Effector memory CD8-positive, alpha-beta T cell (primary cell): ENCODE results near the gene ADAM15.

ENCODE experiments used
- ATAC-seq: fragments of 150-1000 bp; cut with Tn5 transposase; replicated peaks from 2 replicates; pipeline ENCODE4 v1.10.0; 2021; ENCODE audit warnings: mild to moderate bottlenecking, moderate library complexity
- DNase-seq, 3 experiments: peaks; one replicate each; pipeline ENCODE4 v3.0.0; 2021
- H3K27ac Mint-ChIP-seq, 2 donors: one replicate each; pipeline ENCODE4 v1.8.0; 2022; ENCODE audit warnings: mild to moderate bottlenecking in 2 of 2, mixed read lengths in 2 of 2, moderate library complexity in 2 of 2
- H3K27me3 Mint-ChIP-seq, 2 donors: one replicate each; pipeline ENCODE4 v1.8.0; 2022; ENCODE audit warnings: mixed read lengths in 2 of 2
- H3K36me3 Mint-ChIP-seq: one replicate; pipeline ENCODE4 v1.8.0; 2022; ENCODE audit warnings: mild to moderate bottlenecking, moderate library complexity, mixed read lengths; ENCODE audit not compliant: insufficient read depth
- H3K4me1 Mint-ChIP-seq, 2 donors: one replicate each; pipeline ENCODE4 v1.8.0; 2022; ENCODE audit warnings: low read depth in 2 of 2, mixed read lengths in 2 of 2
- H3K4me3 Mint-ChIP-seq, 2 donors: one replicate each; pipeline ENCODE4 v1.8.0; 2022; ENCODE audit warnings: mild to moderate bottlenecking in 2 of 2, mixed read lengths in 2 of 2, moderate library complexity in 2 of 2
- H3K9me3 Mint-ChIP-seq, 2 donors: one replicate each; pipeline ENCODE4 v1.8.0; 2022; ENCODE audit warnings: mixed read lengths in 2 of 2

Gene ADAM15

GRCh38 chr1:155030243-155030795 is 20.8 kb upstream of the ADAM15 start:
- ATAC-seq (no peak), DNase-seq (no peak)
- Mint-ChIP-seq H3K27me3 (peaks cover 11 to 13% of the 10 kb centered on the region in 2 donors), H3K36me3 (peaks cover 3% of the 10 kb centered on the region), H3K4me1 (no peaks in the 10 kb centered on the region), H3K27ac (no peak overlapping the region), H3K4me3 (no peak overlapping the region), H3K9me3 (no peaks in the 10 kb centered on the region)

DNA sequence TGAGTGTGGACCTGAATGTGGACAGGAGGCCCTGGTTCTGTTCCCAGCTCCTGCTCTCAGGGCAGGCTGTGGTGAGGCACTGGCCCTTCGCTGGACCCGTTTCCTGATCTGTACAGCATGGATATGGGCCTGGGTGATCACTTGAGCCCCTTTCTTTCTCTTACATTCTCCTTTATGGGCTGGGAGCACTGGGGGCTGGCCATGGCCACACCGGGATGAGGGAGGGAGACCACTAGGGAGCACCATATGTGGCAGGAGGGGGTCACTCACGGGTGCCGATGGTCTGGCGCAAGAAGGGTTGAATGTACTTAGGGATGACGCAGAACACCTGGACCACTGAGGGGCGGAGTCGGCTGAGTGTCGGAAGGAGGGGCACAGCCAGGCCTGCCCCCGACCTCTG is 20.2 kb upstream of the ADAM15 start:
- no peak for DNase-seq
- peaks cover 11 to 14% of the 10 kb centered on the region in 2 donors for H3K27me3 Mint-ChIP-seq
- no peaks in the 10 kb centered on the region for H3K4me1 Mint-ChIP-seq
- no peak overlapping the region for H3K4me3 Mint-ChIP-seq
- H3K9me3 Mint-ChIP-seq: no peaks in the 10 kb centered on the region
- H3K36me3 Mint-ChIP-seq: peaks cover 3% of the 10 kb centered on the region
- no peak for ATAC-seq
- no peak overlapping the region for H3K27ac Mint-ChIP-seq

DNA sequence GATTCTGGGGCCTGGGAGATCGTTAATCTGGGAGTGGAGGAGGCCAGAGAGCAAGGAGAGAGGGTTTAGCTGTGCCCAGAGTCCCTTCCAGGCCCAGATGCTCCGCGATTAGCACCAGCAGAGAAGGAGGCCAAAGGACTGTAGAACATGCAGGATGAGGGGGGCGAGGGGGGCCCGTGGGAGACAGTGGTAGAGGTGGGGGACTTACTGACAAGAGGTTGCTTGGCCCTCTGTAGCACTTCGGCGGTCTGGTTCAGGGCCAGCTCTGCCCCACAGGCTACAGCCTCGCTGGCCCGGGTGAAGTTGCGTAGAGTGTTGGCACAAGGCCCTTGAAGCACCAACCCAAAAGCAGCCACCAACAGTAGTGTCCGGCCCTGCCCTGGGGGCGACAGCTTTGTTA is 18.2 kb upstream of the ADAM15 start:
- ATAC-seq (no peak), DNase-seq (no peak)
- H3K9me3 Mint-ChIP-seq: no peaks in the 10 kb centered on the region
- peaks cover 3% of the 10 kb centered on the region for H3K36me3 Mint-ChIP-seq
- H3K27me3 Mint-ChIP-seq: peaks cover 15 to 17% of the 10 kb centered on the region in 2 donors
- no peak overlapping the region for H3K27ac Mint-ChIP-seq
- H3K4me1 Mint-ChIP-seq: peaks cover 0 to under 1% of the 10 kb centered on the region in 2 donors
- no peak overlapping the region for H3K4me3 Mint-ChIP-seq

GRCh38 chr1:155033524-155033923 is 17.6 kb upstream of the ADAM15 start, which contains the start of the genes DCST1 and DCST2:
Gene DCST1, plus strand, starts transcription at chr1:155033824. Its CDS starts 213 bp downstream, at chr1:155034037.
Gene DCST2, minus strand, starts transcription at chr1:155033781. Its CDS starts 80 bp downstream, at chr1:155033701.
- Mint-ChIP-seq H3K36me3 (peaks cover 3% of the 10 kb centered on the region), H3K27ac (no peak within 1 kb of the TSS)
- no peak for DNase-seq

GRCh38 chr1:155034318-155035208 is 16.6 kb upstream of the ADAM15 start:
- Mint-ChIP-seq H3K9me3 (no peaks in the 10 kb centered on the region), H3K27me3 (peaks cover 28 to 32% of the 10 kb centered on the region in 2 donors), H3K4me1 (peaks cover 0 to 3% of the 10 kb centered on the region in 2 donors), H3K4me3 (no peak overlapping the region), H3K27ac (no peak overlapping the region), H3K36me3 (peaks cover 3% of the 10 kb centered on the region)
- DNase-seq (no peak), ATAC-seq (no peak)

More at GRCh38 chr1:155033524-155033923, 17.6 kb upstream of the ADAM15 start, which contains the start of the genes DCST1 and DCST2:
- Mint-ChIP-seq H3K9me3 (no peaks in the 10 kb centered on the region), H3K27me3 (peaks cover 22 to 23% of the 10 kb centered on the region in 2 donors), H3K4me3 (no peak within 1 kb of the TSS), H3K4me1 (peaks cover 0 to 3% of the 10 kb centered on the region in 2 donors)
- no peak for ATAC-seq

GRCh38 chr1:155035936-155036335 is 15.2 kb upstream of the ADAM15 start:
- Mint-ChIP-seq H3K4me1 (peaks cover 0 to 3% of the 10 kb centered on the region in 2 donors), H3K27me3 (peaks cover 32 to 33% of the 10 kb centered on the region in 2 donors), H3K9me3 (no peaks in the 10 kb centered on the region), H3K36me3 (peaks cover 9% of the 10 kb centered on the region), H3K4me3 (no peak overlapping the region), H3K27ac (no peak overlapping the region)
- ATAC-seq (no peak), DNase-seq (no peak)

DNA sequence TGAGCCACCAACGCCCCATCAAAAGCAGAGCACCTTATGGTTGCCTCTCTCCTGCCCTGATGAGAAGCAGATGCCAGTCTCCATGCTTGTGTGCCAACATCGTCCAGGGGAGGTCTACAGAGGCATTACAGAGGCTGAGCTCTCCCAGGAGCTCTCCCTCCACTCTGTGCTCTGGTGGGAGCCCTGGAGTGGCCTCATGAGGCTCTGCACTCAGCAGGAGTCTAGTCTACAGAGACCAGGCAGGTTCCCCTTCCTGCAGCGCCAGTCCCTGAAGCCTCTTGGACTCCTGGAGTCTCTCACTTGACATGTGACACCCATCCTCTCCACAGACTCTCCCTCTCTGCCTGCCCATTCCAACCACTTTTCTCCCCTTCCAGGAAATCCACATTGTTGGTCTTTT is 14.1 kb upstream of the ADAM15 start:
- no peak overlapping the region for H3K27ac Mint-ChIP-seq
- ATAC-seq (no peak), DNase-seq (no peak)
- H3K27me3 Mint-ChIP-seq: peaks cover 33 to 34% of the 10 kb centered on the region in 2 donors
- peaks cover 9% of the 10 kb centered on the region for H3K36me3 Mint-ChIP-seq
- no peaks in the 10 kb centered on the region for H3K9me3 Mint-ChIP-seq
- no peak overlapping the region for H3K4me3 Mint-ChIP-seq
- H3K4me1 Mint-ChIP-seq: peaks cover 0 to 3% of the 10 kb centered on the region in 2 donors

DNA sequence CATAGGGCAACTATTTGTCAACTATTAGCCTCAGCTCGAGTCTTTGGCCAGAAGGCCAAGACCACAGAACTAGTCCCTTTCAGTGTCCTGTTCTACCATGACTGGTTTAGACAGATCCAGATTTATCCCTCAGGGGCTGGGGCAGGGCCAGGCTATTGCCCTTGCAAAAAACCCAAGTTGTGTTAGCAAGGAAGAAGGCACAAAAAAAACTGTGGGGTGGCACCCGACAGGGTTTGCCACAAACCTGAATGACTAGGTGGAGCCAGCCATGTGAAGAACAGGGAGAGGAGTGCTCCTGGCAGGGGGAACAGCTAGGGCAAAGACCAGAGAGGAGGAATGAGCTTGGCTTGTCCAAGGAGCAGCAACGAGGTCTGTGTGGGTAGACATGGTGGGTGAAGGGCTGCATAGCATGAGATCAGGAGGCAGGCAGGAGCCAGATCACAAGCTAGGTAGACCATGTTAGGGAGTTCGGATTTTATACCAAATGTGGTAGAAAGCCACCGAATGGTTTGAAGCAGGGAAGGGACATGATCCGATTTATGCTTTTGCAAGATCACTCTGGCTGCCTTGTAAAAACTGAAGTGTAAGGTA is 13.2 kb upstream of the ADAM15 start:
- peaks cover 9% of the 10 kb centered on the region for H3K36me3 Mint-ChIP-seq
- no peak overlapping the region for H3K4me3 Mint-ChIP-seq
- H3K9me3 Mint-ChIP-seq: no peaks in the 10 kb centered on the region
- peaks cover 0 to 3% of the 10 kb centered on the region in 2 donors for H3K4me1 Mint-ChIP-seq
- ATAC-seq: no peak
- DNase-seq: no peak
- peaks cover 33 to 39% of the 10 kb centered on the region in 2 donors for H3K27me3 Mint-ChIP-seq
- H3K27ac Mint-ChIP-seq: no peak overlapping the region

DNA sequence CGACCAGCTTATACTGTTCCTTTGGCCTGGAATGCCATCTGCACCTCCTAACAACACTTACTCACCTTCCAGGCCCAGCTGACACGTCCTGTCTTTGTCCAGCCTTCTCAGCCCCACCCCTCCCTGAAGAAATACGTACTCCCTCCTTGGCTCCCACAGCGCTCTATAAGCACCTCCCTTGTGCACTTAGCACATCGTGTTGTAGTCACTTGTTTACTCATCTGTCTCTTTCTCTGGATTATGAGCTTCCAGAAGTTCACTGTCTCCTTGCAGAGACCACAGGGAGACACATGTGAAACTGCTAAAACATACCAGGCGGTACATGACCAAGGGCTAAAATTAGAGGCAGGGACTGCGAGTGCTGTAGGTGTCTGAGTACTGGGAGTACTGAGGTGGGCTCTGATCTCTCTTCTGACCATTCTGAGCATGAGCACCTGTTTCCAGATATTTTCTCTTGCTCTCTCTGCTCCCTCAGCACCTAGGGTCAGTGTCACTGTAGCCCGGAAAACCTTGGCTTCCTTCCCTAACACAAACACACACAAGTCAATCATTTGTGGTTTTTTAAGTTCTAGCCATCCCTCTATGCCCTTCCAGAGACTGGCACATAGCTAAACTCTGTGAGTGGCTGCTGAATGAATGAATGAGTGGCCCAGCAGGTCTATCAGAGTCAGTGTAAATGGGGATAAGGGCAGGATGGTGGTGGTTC is 12.4 kb upstream of the ADAM15 start:
- no peak for DNase-seq
- Mint-ChIP-seq H3K27me3 (peaks cover 32 to 39% of the 10 kb centered on the region in 2 donors), H3K36me3 (peaks cover 9% of the 10 kb centered on the region), H3K4me3 (no peak overlapping the region), H3K4me1 (peaks cover 0 to 3% of the 10 kb centered on the region in 2 donors), H3K9me3 (no peaks in the 10 kb centered on the region), H3K27ac (no peak overlapping the region)
- no peak for ATAC-seq

DNA sequence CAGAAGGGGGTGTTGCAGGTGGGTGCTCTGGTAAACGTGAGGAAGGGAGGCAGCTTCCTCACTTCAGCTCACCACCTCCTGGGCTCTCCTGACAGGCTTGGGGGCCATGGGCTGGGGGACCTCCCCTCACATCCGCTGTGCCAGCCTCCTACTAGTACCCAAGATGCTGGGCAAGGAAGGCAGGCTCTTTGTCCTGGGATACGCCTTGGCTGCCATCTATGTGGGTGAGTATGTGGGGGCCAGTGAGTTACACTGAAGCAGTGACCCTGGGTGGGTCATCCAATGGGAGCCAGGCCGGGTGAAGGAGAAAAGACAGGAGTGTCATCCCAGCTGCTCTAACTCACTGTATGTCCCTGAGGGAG is 11.8 kb upstream of the ADAM15 start:
- DNase-seq (no peak), ATAC-seq (no peak)
- H3K27me3 Mint-ChIP-seq: peaks cover 26 to 39% of the 10 kb centered on the region in 2 donors
- no peak overlapping the region for H3K4me3 Mint-ChIP-seq
- peaks cover 6% of the 10 kb centered on the region for H3K36me3 Mint-ChIP-seq
- H3K4me1 Mint-ChIP-seq: peaks cover 0 to 3% of the 10 kb centered on the region in 2 donors
- no peaks in the 10 kb centered on the region for H3K9me3 Mint-ChIP-seq
- H3K27ac Mint-ChIP-seq: no peak overlapping the region

DNA sequence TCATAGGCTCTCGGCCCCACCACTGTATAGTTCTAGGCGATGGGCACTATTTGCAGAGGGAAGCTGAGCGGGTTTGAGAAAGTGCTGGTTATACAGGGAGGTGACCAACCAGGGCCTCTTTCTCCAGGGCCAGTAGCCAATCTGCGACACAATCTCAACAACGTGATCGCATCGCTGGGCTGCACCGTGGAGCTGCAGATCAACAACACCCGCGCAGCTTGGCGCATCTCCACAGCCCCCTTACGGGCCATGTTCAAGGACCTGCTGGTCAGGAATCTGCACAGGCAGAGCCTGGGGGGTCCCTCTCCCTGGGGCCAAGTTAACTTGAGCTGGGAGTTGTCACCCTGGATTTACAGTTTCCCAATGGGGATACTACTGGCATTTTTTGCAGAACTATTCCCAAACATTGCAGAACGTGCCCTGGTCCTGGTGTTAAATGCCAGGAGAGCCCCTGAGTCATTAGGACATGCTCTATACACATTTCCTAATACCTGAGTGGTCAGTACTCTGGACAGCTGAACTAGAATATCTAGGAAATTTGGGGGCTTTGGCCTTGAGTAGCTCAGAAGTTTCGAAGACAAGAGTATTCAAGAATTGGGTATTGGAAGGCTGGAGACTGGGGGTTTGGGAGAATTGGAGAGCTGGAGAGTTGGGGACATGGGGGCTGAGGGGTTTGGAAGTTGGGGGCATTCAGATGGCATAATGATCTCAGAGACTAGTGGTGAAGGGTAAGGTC is 10.6 kb upstream of the ADAM15 start:
- H3K4me3 Mint-ChIP-seq: no peak overlapping the region
- peaks cover 5% of the 10 kb centered on the region in 2 donors for H3K4me1 Mint-ChIP-seq
- no peaks in the 10 kb centered on the region for H3K9me3 Mint-ChIP-seq
- ATAC-seq: no peak
- no peak overlapping the region for H3K27ac Mint-ChIP-seq
- peaks cover 6% of the 10 kb centered on the region for H3K36me3 Mint-ChIP-seq
- peaks cover 23 to 31% of the 10 kb centered on the region in 2 donors for H3K27me3 Mint-ChIP-seq
- no peak for DNase-seq

DNA sequence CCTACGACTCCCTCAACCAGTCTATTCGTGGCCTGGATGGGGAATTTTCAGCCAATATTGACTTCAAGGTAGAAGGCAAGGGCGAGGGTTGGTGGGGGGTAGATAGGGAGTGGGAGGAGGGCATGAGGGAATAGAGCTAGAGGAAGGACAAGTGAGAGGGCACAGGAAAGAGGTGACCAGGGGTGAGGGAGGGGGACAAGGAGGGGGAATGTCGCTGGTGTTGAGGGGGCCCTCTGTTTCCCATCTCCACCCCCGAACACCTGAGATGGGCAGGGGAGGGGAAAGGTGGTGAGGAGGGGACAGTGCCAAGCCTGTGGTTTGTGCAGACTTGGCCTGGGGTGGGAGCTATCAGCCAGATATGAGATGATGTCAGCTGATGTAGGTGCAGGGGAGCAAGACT is 8.3 kb upstream of the ADAM15 start:
- H3K27ac Mint-ChIP-seq: no peak overlapping the region
- no peak for ATAC-seq
- no peak for DNase-seq
- no peak overlapping the region for H3K4me3 Mint-ChIP-seq
- peaks cover 5 to 6% of the 10 kb centered on the region in 2 donors for H3K4me1 Mint-ChIP-seq
- peaks cover 19 to 29% of the 10 kb centered on the region in 2 donors for H3K27me3 Mint-ChIP-seq
- H3K9me3 Mint-ChIP-seq: no peaks in the 10 kb centered on the region
- peaks cover 6% of the 10 kb centered on the region for H3K36me3 Mint-ChIP-seq
